HL-60 (cell line): ENCODE results near the gene ACCS.

Source experiments
- CTCF ChIP-seq: IDR thresholded peaks from one replicate; pipeline ENCODE4 v1.5.1; 2011; ENCODE audit warnings: low read length, control low read depth, inconsistent platforms; ENCODE audit not compliant: insufficient read depth
- GABPA ChIP-seq: IDR thresholded peaks from 2 replicates; pipeline ENCODE4 v1.6.1; 2012; ENCODE audit warnings: low read depth
- POLR2AphosphoS5 ChIP-seq: IDR thresholded peaks from 2 replicates; pipeline ENCODE4 v1.6.1; 2012; ENCODE audit warnings: low read depth
- REST ChIP-seq: IDR thresholded peaks from 2 replicates; pipeline ENCODE4 v1.6.1; 2012; ENCODE audit warnings: low read depth; ENCODE audit not compliant: insufficient replicate concordance
- SPI1 ChIP-seq: IDR thresholded peaks from 2 replicates; pipeline ENCODE4 v1.6.1; 2012; ENCODE audit warnings: low read depth, mild to moderate bottlenecking, borderline replicate concordance

GRCh38 chr11:44083433-44083832 is 17.4 kb downstream of the ACCS start:
- TF ChIP-seq CTCF (no peak), POLR2AphosphoS5 (no peak), GABPA (no peak), SPI1 (no peak), REST (no peak)
